NCI-H2196 (cell line): Measurements from ENCODE around the gene DGKH.
A peak's percentile ranks its signal among the peaks of the same experiment; 100 is the strongest.

ENCODE experiments used
- DNase-seq: peaks from one replicate; lab custom pipeline; 2025; ENCODE audit not compliant: unreplicated experiment; lab: John Stamatoyannopoulos, UW

The DGKH gene

GRCh38 chr13:42048342-42048683 is at the start of gene DGKH:
Gene DGKH, plus strand, starts transcription at chr13:42048648. Its CDS starts 126 bp downstream, at chr13:42048774.
- no peak for DNase-seq

- no peak for DNase-seq
Measured at GRCh38 chr13:42000846-42001245, 47.6 kb upstream of the DGKH start.

GRCh38 chr13:42001580-42001979 is 46.9 kb upstream of the DGKH start:
- no peak for DNase-seq

GRCh38 chr13:42002066-42002465 is 46.4 kb upstream of the DGKH start:
- no peak for DNase-seq

- no peak for DNase-seq
Measured at GRCh38 chr13:42007844-42008243, 40.6 kb upstream of the DGKH start.

- DNase-seq: no peak
Measured at GRCh38 chr13:42009057-42009456, 39.4 kb upstream of the DGKH start.

GRCh38 chr13:42011601-42012350 is 36.7 kb upstream of the DGKH start:
- peak; percentile 5 for DNase-seq

GRCh38 chr13:42014119-42014518 is 34.3 kb upstream of the DGKH start:
- DNase-seq: no peak

- no peak for DNase-seq
Measured at GRCh38 chr13:42017264-42017663, 31.2 kb upstream of the DGKH start.

- no peak for DNase-seq
Measured at GRCh38 chr13:42021851-42022250, 26.6 kb upstream of the DGKH start.

- DNase-seq: no peak
Measured at GRCh38 chr13:42022336-42022735, 26.1 kb upstream of the DGKH start.

- DNase-seq: no peak
Measured at GRCh38 chr13:42022796-42023493, 25.5 kb upstream of the DGKH start.

GRCh38 chr13:42027286-42027685 is 21.2 kb upstream of the DGKH start:
- no peak for DNase-seq

GRCh38 chr13:42028113-42028799 is 20.2 kb upstream of the DGKH start:
- no peak for DNase-seq

- DNase-seq: no peak
Measured at GRCh38 chr13:42035905-42036521, 12.4 kb upstream of the DGKH start.

- DNase-seq: no peak
Measured at GRCh38 chr13:42036711-42037110, 11.7 kb upstream of the DGKH start.

GRCh38 chr13:42038661-42039456 is 9.6 kb upstream of the DGKH start:
- no peak for DNase-seq

GRCh38 chr13:42039457-42039945 is 8.9 kb upstream of the DGKH start:
- DNase-seq: no peak

GRCh38 chr13:42039946-42040729 is 8.3 kb upstream of the DGKH start:
- DNase-seq: peak; percentile 62

GRCh38 chr13:42040730-42041010 is 7.8 kb upstream of the DGKH start:
- DNase-seq: peak; percentile 23
